Spinal cord (tissue), 4 donors: Measurements from ENCODE around the gene ANKRD11. TPM values are rescaled to one million over a fixed set of nuclear protein-coding genes. Genes with fewer than 3 reads are reported as not detected.

Experiments
- polyA plus RNA-seq, 2 donors: library from polyadenylated mRNA; unstranded; fragments of 120-200 nt; gene quantifications; one replicate each; pipeline ENCODE4 v1.2.1, GENCODE V29; 2013; ENCODE audit not compliant: insufficient read length in 2 of 2
- small RNA-seq: library from RNA; depleted of rRNA; stranded (forward); fragments of <200 nt; gene quantifications from one replicate; pipeline ENCODE3, GENCODE V24; 2014; ENCODE audit warnings: low replicate concordance
- total RNA-seq, 2 donors: library from RNA; depleted of rRNA in 1 of 2; stranded (reverse); fragments of 120-200 nt in 1 of 2; fragments of >200 nt in 1 of 2; gene quantifications; one replicate each; pipeline versions ENCODE4 v1.2.3 to v1.2.4, GENCODE V29; 2013 to 2014

Gene ANKRD11
- total and polyA plus RNA-seq, 4 donors = 38.2 to 104 (median 73.5) TPM

Small RNA genes lying within 50 kb of the gene (small RNA-seq; reads per million reads assigned to genes)
- not detected for gene RNU6-430P

Other genes starting within 250 kb of the ANKRD11 start
- 100 to 1,000 TPM in 1 of 2 donors, 10 to 100 TPM in 1; 81.4 to 134 TPM for gene SPG7, start 17.8 kb upstream of the ANKRD11 start, total RNA-seq
- gene SPG7, start 17.8 kb upstream of the ANKRD11 start, polyA plus RNA-seq = 100 to 1,000 TPM in 1 of 2 donors, 10 to 100 TPM in 1; 92.0 to 150 TPM
- 1,000 to 10,000 TPM; 1,019 to 2,411 TPM for gene RPL13, start 70.1 kb upstream of the ANKRD11 start, total RNA-seq
- 1,000 to 10,000 TPM; 1,884 to 1,957 TPM for gene RPL13, start 70.1 kb upstream of the ANKRD11 start, polyA plus RNA-seq
- 10 to 100 TPM in 1 of 2 donors, 1 to 10 TPM in 1; 9.9 to 20.9 TPM for gene CPNE7, start 85.2 kb upstream of the ANKRD11 start, total RNA-seq
- gene CPNE7, start 85.2 kb upstream of the ANKRD11 start, polyA plus RNA-seq = 10 to 100 TPM; 37.5 to 49.2 TPM
- gene DPEP1, start 123.1 kb upstream of the ANKRD11 start, total RNA-seq = 1 to 10 TPM in 1 of 2 donors, under 1 TPM in 1; 0.99 to 3.3 TPM
- gene DPEP1, start 123.1 kb upstream of the ANKRD11 start, polyA plus RNA-seq = 1 to 10 TPM; 6.9 to 9.8 TPM
- 10 to 100 TPM; 48.0 to 63.1 TPM for gene CHMP1A, start 167.1 kb upstream of the ANKRD11 start, total RNA-seq
- gene CHMP1A, start 167.1 kb upstream of the ANKRD11 start, polyA plus RNA-seq = 100 to 1,000 TPM; 106 to 114 TPM
- gene SPATA33, start 167.3 kb upstream of the ANKRD11 start, total RNA-seq = 10 to 100 TPM in 1 of 2 donors, 1 to 10 TPM in 1; 5.7 to 16.3 TPM
- gene SPATA33, start 167.3 kb upstream of the ANKRD11 start, polyA plus RNA-seq = 10 to 100 TPM; 24.2 to 25.4 TPM
- 10 to 100 TPM; 34.7 to 64.1 TPM for gene CDK10, start 196.1 kb upstream of the ANKRD11 start, total RNA-seq
- 100 to 1,000 TPM; 101 to 115 TPM for gene CDK10, start 196.1 kb upstream of the ANKRD11 start, polyA plus RNA-seq
- gene SPATA2L, start 211.1 kb upstream of the ANKRD11 start, total RNA-seq = 1 to 10 TPM; 8.7 to 9.7 TPM
- 10 to 100 TPM; 14.0 to 15.3 TPM for gene SPATA2L, start 211.1 kb upstream of the ANKRD11 start, polyA plus RNA-seq
- gene VPS9D1, start 230.3 kb upstream of the ANKRD11 start, total RNA-seq = 10 to 100 TPM in 1 of 2 donors, 1 to 10 TPM in 1; 9.4 to 13.4 TPM
- gene VPS9D1, start 230.3 kb upstream of the ANKRD11 start, polyA plus RNA-seq = 10 to 100 TPM; 39.5 to 49.7 TPM
- gene ZNF276, start 231.0 kb upstream of the ANKRD11 start, total RNA-seq = 10 to 100 TPM; 24.4 to 35.3 TPM
- 10 to 100 TPM; 48.7 to 61.3 TPM for gene ZNF276, start 231.0 kb upstream of the ANKRD11 start, polyA plus RNA-seq